Measurements from ENCODE around the gene MAP3K20.
"Not testable (repeated sequence)": the region's sequence is repeated elsewhere in the genome, so short reads cannot be mapped to it uniquely, and the experiment has no call there.

The MAP3K20 gene

DNA sequence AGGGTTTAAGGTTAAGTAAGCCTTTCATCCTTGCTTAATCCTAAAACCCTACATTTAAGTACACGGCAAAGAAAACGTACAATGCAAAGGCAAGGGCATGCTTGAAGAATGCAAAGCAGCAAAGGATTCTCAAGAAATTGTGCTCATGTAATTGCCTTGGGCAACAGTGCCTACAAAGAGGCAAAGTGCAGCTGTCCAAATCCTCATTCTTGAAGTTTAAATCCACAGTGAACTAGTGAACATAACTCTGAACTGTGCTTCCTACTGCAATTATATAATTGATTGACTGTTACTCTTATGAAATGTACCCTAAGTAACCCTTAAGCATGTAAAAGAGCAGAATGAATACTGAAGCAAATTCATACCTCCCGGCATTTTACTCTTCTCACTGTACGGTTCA lies 85.4 kb downstream of the MAP3K20 start:
- DNase-seq (ENCODE audit: low spot score) = no peak

DNA sequence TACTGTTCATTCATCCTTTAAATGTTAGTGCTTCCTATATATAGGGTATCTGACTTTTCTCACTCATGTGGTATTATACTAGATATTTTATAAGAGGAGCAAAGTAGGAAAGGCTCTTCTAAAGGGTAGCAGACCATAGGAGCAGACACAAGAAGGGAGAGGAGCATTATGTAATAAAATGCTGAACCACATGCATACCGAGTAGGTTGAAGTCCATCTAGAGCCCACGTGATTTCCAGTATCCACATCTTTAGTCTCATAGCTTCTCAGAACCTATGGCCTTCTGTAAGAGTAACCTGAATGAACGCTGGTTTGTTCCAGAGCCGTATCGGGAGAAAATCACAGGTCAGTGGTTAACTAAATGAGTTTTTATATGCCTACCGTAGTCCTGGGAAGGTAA lies 85.9 kb downstream of the MAP3K20 start:
- no peak for DNase-seq (ENCODE audit: low spot score)

GRCh38 chr2:173163357-173163756 lies 87.7 kb downstream of the MAP3K20 start:
- not testable (repeated sequence) for DNase-seq (ENCODE audit: low spot score)

GRCh38 chr2:173164396-173164795 lies 88.8 kb downstream of the MAP3K20 start:
- DNase-seq (ENCODE audit: low spot score) = no peak

DNA sequence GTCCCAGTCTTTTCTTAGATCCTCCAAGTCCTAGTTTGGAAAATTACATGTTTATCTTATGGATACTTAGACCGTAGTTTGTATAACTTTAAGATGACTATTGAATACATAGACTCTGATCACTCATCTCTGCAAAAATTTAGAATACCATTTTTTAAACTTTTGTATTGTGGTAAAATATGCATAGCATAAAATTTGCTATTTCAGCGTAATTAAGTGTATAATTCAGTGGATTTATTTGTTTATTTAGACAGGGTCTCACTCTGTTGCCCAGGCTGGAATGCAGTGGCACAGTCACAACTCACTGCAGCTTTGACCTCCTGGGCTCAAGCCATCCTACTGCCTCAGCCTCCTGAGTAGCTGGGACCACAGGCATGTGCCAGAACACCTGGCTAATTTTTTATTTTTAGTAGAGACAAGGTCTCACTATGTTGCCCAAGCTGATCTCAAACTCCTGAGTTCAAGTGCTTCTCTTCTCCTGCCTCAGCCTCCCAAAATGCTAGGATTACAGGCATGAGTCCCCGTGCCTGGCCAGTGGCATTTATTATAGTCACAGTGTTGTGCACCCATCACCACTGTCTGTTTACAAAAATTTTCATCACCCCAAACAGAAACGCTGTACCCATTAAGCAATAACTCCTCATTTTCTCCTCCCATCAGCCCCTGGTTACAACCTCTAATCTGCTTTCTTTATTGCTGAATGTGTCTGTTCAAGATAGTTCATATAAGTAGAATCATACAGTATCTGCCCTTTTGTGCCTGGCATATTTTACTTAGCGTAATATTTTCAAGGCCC lies 90.0 kb downstream of the MAP3K20 start:
- DNase-seq (ENCODE audit: low spot score) = no peak

GRCh38 chr2:173171321-173171720 lies 95.7 kb downstream of the MAP3K20 start:
- no peak for DNase-seq (ENCODE audit: low spot score)

GRCh38 chr2:173171924-173172643 lies 96.4 kb downstream of the MAP3K20 start:
- no peak for DNase-seq (ENCODE audit: low spot score)

- not testable (repeated sequence) for DNase-seq (ENCODE audit: low spot score)
Observed at GRCh38 chr2:173174339-173174738, 98.7 kb downstream of the MAP3K20 start.

DNA sequence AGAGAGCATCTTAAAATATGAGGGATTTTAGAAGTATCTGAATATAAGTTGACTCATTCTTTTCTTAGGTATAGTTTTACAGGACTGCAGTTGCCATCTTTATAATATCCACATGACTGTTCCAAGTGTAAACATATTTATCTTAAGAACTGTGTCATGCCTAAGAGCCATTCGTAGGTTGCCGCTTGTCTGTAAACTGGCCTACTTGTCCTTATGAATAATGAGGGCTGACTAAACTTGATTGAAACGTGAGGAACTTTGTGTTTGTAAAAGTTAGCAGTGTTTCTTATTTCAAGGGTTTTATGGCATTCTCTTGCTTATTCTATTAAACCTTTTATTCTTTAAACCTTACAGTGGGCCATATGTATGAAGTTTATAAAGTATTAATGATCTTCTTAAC lies 99.6 kb downstream of the MAP3K20 start:
- no peak for DNase-seq (ENCODE audit: low spot score)

DNA sequence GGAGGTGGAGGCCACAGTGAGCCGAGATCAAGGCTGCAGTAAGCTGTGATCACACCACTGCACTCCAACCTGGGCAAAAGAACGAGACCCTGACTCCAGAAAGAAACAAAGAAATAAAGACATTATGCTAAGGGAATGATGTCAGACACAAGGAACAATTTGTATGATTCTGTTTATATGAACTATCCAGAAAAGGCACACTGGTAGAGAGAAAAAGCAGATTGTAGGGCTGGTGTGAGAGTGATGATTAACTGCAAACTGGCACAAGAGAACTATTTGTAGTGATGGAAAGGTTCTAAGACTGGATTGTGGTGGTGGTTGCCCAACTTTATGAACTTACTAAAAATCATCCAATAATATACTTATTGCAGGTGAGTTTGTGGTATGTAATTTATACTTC lies 106.3 kb downstream of the MAP3K20 start:
- DNase-seq (ENCODE audit: low spot score) = no peak

DNA sequence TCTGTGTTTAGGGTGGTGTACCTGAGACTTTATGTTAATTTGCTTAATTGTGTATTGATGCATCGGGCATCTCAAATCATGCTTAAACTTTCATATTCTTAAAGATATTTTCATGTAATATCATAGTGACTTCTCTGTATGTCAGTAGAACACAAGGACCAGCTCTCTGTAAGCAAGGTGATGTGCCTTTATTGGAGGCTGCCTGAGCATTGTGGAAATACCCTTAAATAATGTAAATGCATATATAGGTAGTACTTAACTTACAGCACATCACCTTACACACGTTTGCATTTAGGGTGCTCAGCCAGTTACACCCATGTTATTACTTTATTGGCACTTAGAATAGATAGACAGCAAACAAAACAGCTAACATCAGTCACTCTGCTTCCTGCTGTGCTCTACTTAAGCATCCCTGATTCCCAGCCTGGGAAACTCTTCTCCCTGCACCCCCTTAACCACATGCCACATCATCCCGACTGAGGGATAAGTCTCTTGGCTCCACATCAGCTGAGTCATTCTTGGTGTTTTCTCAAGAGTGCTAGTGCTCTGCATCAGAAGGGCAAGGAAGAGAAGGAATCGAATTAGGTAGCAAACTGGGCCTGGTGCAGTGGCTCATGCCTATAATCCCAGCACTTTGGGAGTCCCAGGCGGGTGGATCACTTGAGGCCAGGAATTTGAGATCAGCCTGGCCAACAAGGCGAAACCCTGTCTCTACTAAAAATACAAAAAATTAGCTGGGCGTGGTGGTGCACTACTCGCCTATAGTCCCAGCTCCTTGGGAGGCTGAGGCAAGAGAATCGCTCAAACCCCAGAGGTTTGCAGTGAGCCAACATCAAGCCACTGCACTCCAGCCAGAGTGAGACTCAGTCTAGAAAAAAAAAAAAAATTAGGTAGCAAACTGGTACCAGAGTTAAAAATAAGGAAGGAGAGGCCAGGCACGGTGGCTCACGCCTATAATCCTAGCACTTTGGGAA lies 108.7 kb downstream of the MAP3K20 start:
- DNase-seq (ENCODE audit: low spot score) = peak; percentile 32

- DNase-seq (ENCODE audit: low spot score) = no peak
Observed at GRCh38 chr2:173185437-173185836, 109.8 kb downstream of the MAP3K20 start.

- peak; percentile 40 for DNase-seq (ENCODE audit: low spot score)
Observed at GRCh38 chr2:173187941-173188788, 112.5 kb downstream of the MAP3K20 start.

- no peak for DNase-seq (ENCODE audit: low spot score)
Observed at GRCh38 chr2:173191601-173192000, 116.0 kb downstream of the MAP3K20 start.

GRCh38 chr2:173192071-173192470 lies 116.4 kb downstream of the MAP3K20 start:
- no peak for DNase-seq (ENCODE audit: low spot score)

DNA sequence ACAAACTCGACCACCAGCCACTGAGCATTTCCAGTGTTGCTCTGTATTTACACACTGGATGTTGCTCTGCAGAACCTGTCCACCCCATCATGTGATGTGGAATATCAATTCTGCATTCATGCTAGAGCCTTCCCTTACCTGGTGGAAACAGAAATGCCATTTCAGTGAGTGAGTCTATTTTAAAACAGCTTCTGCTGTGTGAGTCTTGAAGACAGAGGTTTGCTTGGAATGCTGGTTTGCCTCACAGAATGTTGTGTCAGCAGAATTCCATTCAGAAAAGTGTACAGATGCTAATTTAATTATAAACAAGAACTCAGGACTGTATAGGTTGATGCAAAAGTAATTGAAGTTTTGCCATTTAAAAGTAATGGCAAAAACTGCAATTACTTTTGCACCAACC lies 118.3 kb downstream of the MAP3K20 start:
- no peak for DNase-seq (ENCODE audit: low spot score)

- no peak for DNase-seq (ENCODE audit: low spot score)
Observed at GRCh38 chr2:173195100-173195499, 119.5 kb downstream of the MAP3K20 start.

- no peak for DNase-seq (ENCODE audit: low spot score)
Observed at GRCh38 chr2:173196080-173196479, 120.4 kb downstream of the MAP3K20 start.

- DNase-seq (ENCODE audit: low spot score) = no peak
Observed at GRCh38 chr2:173196638-173197037, 121.0 kb downstream of the MAP3K20 start.

DNA sequence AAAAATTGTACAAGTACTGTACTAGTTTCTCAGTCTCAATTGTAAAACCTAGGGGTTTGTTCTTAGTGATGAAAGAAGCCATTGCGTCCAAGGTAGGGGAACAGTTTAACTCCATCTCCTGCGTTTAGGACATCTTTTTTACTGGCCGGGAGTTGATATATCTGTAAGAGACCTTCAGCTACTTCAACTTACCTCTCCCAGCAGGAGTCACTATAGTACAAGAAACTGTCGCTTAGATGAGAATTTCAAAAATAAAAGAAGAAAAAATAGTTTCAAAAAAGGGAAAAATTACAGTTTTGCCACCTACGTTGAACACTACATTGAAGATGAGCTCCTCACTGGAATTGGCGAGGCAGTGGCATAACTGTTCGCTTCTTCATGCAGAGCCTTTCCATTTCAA lies 122.7 kb downstream of the MAP3K20 start:
- no peak for DNase-seq (ENCODE audit: low spot score)

DNA sequence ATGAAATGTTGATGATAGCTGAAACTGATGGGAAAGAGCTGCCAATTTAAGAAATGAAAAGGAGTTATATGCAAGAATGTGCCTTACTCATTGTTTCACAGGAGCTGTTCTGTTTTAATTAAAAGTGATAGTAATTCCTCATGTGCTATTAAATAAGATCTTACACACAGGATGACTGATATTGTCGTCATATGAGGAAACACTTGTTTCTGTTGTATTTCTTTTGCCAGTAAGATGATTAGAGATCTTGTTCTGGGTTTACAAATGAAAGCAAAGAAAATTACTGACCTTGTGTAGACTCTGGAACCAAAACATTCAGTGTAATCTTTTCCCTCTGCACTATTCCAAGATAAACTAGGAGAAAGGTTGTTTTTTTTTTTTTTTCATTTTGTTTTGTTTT lies 123.6 kb downstream of the MAP3K20 start:
- no peak for DNase-seq (ENCODE audit: low spot score)

Measured in pons (tissue), 1 donor.